Measurements from ENCODE around the gene GPR78.

GPR78 gene

DNA sequence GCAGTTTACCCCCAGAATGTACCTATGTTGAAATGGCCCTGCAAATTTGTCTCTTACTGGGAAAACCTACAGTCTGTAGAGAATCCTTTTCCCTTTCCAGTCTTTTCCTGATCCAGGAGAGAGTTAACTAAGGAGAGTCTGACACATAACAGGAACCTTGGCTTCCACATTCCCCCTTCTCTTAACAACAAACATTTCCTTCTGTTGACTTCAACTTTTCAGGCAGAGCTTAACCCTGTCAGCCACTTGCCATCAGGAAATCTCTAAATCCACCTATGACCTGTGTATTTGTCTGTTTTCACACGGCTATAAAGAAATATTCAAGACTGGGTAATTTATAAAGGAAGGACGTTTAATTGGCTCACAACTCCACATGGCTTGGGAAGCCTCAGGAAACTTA lies 45.6 kb upstream of the GPR78 start:
- H3K4me1 ChIP-seq (ENCODE audit: control insufficient read depth, insufficient read depth, low read depth, low read length), result peaks cover 11% of the 10 kb centered on the region
- H3K27ac ChIP-seq (ENCODE audit: low read length, poor library complexity, severe bottlenecking), result no peak overlapping the region
- H3K18ac ChIP-seq (ENCODE audit: low read depth in 1 of 2, low read length in 2 of 2), result no peak overlapping the region
- no peaks in the 10 kb centered on the region for H3K9me3 ChIP-seq (ENCODE audit: control insufficient read depth, low read length)
- no peaks in the 10 kb centered on the region for H3K36me3 ChIP-seq (ENCODE audit: control insufficient read depth in 1 of 2, insufficient read depth in 2 of 2, low read depth in 1 of 2, low read length in 2 of 2)
- WGBS, result 52% methylated on average over 2 of the region's 2 CpGs
- no peak overlapping the region for H3K14ac ChIP-seq (ENCODE audit: low read length in 2 of 2)
- H2BK120ac ChIP-seq (ENCODE audit: low read depth, low read length), result no peak overlapping the region
- no peak overlapping the region for H2BK15ac ChIP-seq (ENCODE audit: low read depth, poor library complexity, severe bottlenecking)
- H3K4me3 ChIP-seq (ENCODE audit: insufficient read depth in 1 of 2, low read depth in 1 of 2, low read length in 2 of 2), result no peak overlapping the region
- H3K9ac ChIP-seq (ENCODE audit: low read length), result peak overlapping the region; percentile 54
- H3K27me3 ChIP-seq (ENCODE audit: control insufficient read depth in 1 of 2, insufficient read depth in 1 of 2, low read length in 2 of 2), result no peaks in the 10 kb centered on the region
- no peak overlapping the region for H2BK12ac ChIP-seq (ENCODE audit: low read length in 2 of 2)
- H3K79me1 ChIP-seq (replicated peaks; ENCODE audit: low read length, poor library complexity, severe bottlenecking), result no peaks in the 10 kb centered on the region
- no peak overlapping the region for H4K91ac ChIP-seq (ENCODE audit: low read length)
- no peak overlapping the region for H2AFZ ChIP-seq (ENCODE audit: low read depth, low read length)
- H2BK5ac ChIP-seq (ENCODE audit: low read depth, low read length, poor library complexity, severe bottlenecking), result no peak overlapping the region
- H3K4ac ChIP-seq (ENCODE audit: low read depth in 1 of 2, low read length in 2 of 2), result no peak overlapping the region
- H4K8ac ChIP-seq (ENCODE audit: low read length), result no peak overlapping the region
- no peak for DNase-seq
- no peak overlapping the region for H3K23ac ChIP-seq (ENCODE audit: low read length in 2 of 2)
- H3K4me2 ChIP-seq (ENCODE audit: low read length, poor library complexity, severe bottlenecking), result no peak overlapping the region
- no peak overlapping the region for H2AK5ac ChIP-seq (ENCODE audit: low read length, severe bottlenecking)

DNA sequence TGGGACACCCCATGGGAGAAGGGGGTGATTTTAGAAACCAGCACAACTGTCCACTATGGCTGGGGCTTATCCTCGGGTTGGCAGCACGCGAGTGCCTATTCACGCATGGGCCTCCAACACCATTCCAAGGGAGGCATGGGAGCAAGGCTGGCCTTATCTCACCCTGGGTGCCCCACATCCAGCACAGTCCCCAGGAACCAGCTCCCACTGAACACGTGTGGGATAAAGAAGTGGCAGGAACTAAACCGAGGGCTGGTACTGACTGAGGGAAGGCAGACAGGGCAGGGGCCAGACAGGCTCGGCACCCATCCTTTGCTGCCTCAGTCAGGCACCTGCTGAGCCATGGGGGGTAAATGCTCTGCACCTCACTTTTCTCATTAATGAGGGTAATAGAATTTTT lies 43.7 kb upstream of the GPR78 start:
- Histone ChIP-seq H3K27ac (ENCODE audit: low read length, poor library complexity, severe bottlenecking) (no peak overlapping the region), H3K27me3 (ENCODE audit: control insufficient read depth in 1 of 2, insufficient read depth in 1 of 2, low read length in 2 of 2) (no peaks in the 10 kb centered on the region), H4K91ac (ENCODE audit: low read length) (peak overlapping the region; percentile 25), H3K4me1 (ENCODE audit: control insufficient read depth, insufficient read depth, low read depth, low read length) (peaks cover 11% of the 10 kb centered on the region), H3K9ac (ENCODE audit: low read length) (peak overlapping the region; percentile 52), H3K23ac (ENCODE audit: low read length in 2 of 2) (no peak overlapping the region), H3K14ac (ENCODE audit: low read length in 2 of 2) (peak overlapping the region in 1 of 2 experiments; percentile 3), H3K79me1 (replicated peaks; ENCODE audit: low read length, poor library complexity, severe bottlenecking) (no peaks in the 10 kb centered on the region), H4K8ac (ENCODE audit: low read length) (no peak overlapping the region), H3K18ac (ENCODE audit: low read depth in 1 of 2, low read length in 2 of 2) (no peak overlapping the region), H2BK120ac (ENCODE audit: low read depth, low read length) (no peak overlapping the region), H3K4me2 (ENCODE audit: low read length, poor library complexity, severe bottlenecking) (no peak overlapping the region), H3K36me3 (ENCODE audit: control insufficient read depth in 1 of 2, insufficient read depth in 2 of 2, low read depth in 1 of 2, low read length in 2 of 2) (no peaks in the 10 kb centered on the region), H2BK5ac (ENCODE audit: low read depth, low read length, poor library complexity, severe bottlenecking) (no peak overlapping the region), H2AFZ (ENCODE audit: low read depth, low read length) (no peak overlapping the region), H2BK12ac (ENCODE audit: low read length in 2 of 2) (no peak overlapping the region), H2BK15ac (ENCODE audit: low read depth, poor library complexity, severe bottlenecking) (no peak overlapping the region), H3K9me3 (ENCODE audit: control insufficient read depth, low read length) (no peaks in the 10 kb centered on the region), H3K4ac (ENCODE audit: low read depth in 1 of 2, low read length in 2 of 2) (no peak overlapping the region), H2AK5ac (ENCODE audit: low read length, severe bottlenecking) (peak overlapping the region; percentile 14), H3K4me3 (ENCODE audit: insufficient read depth in 1 of 2, low read depth in 1 of 2, low read length in 2 of 2) (no peak overlapping the region)
- DNase-seq, result no peak
- 94% methylated on average over 7 of the region's 7 CpGs for WGBS

DNA sequence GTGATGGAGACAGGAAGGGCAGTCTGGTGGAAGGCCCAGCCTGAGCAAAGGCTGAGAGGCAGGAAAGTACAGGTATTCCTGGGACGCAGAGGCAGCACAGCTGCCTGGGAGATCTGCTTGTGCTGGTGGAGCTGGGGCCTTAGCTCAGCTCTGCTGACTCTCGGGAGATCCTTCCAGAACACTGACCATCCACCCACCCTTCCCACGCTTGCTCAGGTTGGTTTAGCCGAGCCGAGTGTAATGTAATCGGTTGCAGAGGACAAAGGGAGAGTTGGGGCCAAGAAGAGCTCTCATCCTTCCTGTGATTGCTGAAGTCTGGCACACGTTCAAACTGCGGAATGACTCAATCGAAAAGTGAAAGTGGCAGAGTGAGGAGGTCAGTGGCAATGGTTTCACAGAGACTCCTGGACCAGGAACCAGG lies 43.1 kb upstream of the GPR78 start:
- H2BK120ac ChIP-seq (ENCODE audit: low read depth, low read length), result no peak overlapping the region
- H3K9ac ChIP-seq (ENCODE audit: low read length), result peak overlapping the region; percentile 52
- peak; percentile 86 for DNase-seq
- H3K27ac ChIP-seq (ENCODE audit: low read length, poor library complexity, severe bottlenecking), result no peak overlapping the region
- no peak overlapping the region for H2BK5ac ChIP-seq (ENCODE audit: low read depth, low read length, poor library complexity, severe bottlenecking)
- H3K23ac ChIP-seq (ENCODE audit: low read length in 2 of 2), result no peak overlapping the region
- H3K79me1 ChIP-seq (replicated peaks; ENCODE audit: low read length, poor library complexity, severe bottlenecking), result no peaks in the 10 kb centered on the region
- no peak overlapping the region for H2AFZ ChIP-seq (ENCODE audit: low read depth, low read length)
- no peak overlapping the region for H4K8ac ChIP-seq (ENCODE audit: low read length)
- no peak overlapping the region for H3K4me2 ChIP-seq (ENCODE audit: low read length, poor library complexity, severe bottlenecking)
- no peak overlapping the region for H3K4ac ChIP-seq (ENCODE audit: low read depth in 1 of 2, low read length in 2 of 2)
- no peaks in the 10 kb centered on the region for H3K9me3 ChIP-seq (ENCODE audit: control insufficient read depth, low read length)
- no peak overlapping the region for H3K14ac ChIP-seq (ENCODE audit: low read length in 2 of 2)
- H2BK15ac ChIP-seq (ENCODE audit: low read depth, poor library complexity, severe bottlenecking), result no peak overlapping the region
- WGBS, result 71% methylated on average over 7 of the region's 9 CpGs
- H3K36me3 ChIP-seq (ENCODE audit: control insufficient read depth in 1 of 2, insufficient read depth in 2 of 2, low read depth in 1 of 2, low read length in 2 of 2), result no peaks in the 10 kb centered on the region
- no peak overlapping the region for H4K91ac ChIP-seq (ENCODE audit: low read length)
- H3K27me3 ChIP-seq (ENCODE audit: control insufficient read depth in 1 of 2, insufficient read depth in 1 of 2, low read length in 2 of 2), result no peaks in the 10 kb centered on the region
- peak overlapping the region; percentile 22 to 24 for H3K18ac ChIP-seq (ENCODE audit: low read depth in 1 of 2, low read length in 2 of 2)
- H2BK12ac ChIP-seq (ENCODE audit: low read length in 2 of 2), result no peak overlapping the region
- peak overlapping the region in 1 of 2 experiments; percentile 2 for H3K4me3 ChIP-seq (ENCODE audit: insufficient read depth in 1 of 2, low read depth in 1 of 2, low read length in 2 of 2)
- H2AK5ac ChIP-seq (ENCODE audit: low read length, severe bottlenecking), result no peak overlapping the region
- H3K4me1 ChIP-seq (ENCODE audit: control insufficient read depth, insufficient read depth, low read depth, low read length), result peaks cover 11% of the 10 kb centered on the region

DNA sequence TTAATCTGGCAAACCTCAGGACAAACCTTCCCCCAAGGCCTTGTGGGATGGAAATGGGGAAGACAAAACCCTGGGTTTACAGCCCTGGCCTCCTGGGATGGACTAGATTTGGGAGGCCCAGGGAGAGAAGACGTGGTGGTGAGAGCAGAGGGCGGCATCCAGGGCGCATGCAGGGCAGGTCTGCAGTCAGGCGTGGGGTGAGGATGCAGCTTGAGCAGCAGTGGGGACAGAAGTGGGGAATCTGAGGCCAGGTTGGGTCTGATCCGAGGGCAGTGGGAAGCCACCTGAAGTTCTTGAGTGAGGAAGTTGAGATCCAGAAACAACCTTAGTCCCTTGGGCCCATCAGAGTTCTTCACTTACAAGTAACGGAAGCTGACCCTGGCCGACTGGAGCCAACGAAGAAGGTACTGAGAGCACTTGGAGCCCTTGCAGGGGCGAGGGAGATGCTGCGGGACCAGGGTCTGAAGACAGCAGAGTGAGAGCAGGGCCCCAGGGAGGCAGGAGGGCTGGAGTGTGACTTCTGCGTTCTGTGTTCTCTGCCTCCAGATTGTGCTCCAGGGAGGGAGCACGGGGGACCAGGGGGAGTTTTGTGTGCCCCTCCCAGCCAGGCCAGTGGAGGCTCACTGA lies 42.0 kb upstream of the GPR78 start:
- Histone ChIP-seq H3K14ac (ENCODE audit: low read length in 2 of 2) (no peak overlapping the region), H3K27me3 (ENCODE audit: control insufficient read depth in 1 of 2, insufficient read depth in 1 of 2, low read length in 2 of 2) (no peaks in the 10 kb centered on the region), H4K8ac (ENCODE audit: low read length) (no peak overlapping the region), H2BK5ac (ENCODE audit: low read depth, low read length, poor library complexity, severe bottlenecking) (no peak overlapping the region), H3K79me1 (replicated peaks; ENCODE audit: low read length, poor library complexity, severe bottlenecking) (no peaks in the 10 kb centered on the region), H3K4me2 (ENCODE audit: low read length, poor library complexity, severe bottlenecking) (no peak overlapping the region), H3K4me3 (ENCODE audit: insufficient read depth in 1 of 2, low read depth in 1 of 2, low read length in 2 of 2) (no peak overlapping the region), H3K4ac (ENCODE audit: low read depth in 1 of 2, low read length in 2 of 2) (no peak overlapping the region), H2BK120ac (ENCODE audit: low read depth, low read length) (no peak overlapping the region), H4K91ac (ENCODE audit: low read length) (no peak overlapping the region), H3K27ac (ENCODE audit: low read length, poor library complexity, severe bottlenecking) (no peak overlapping the region), H2AFZ (ENCODE audit: low read depth, low read length) (no peak overlapping the region), H2BK12ac (ENCODE audit: low read length in 2 of 2) (no peak overlapping the region), H3K4me1 (ENCODE audit: control insufficient read depth, insufficient read depth, low read depth, low read length) (peaks cover 12% of the 10 kb centered on the region), H3K36me3 (ENCODE audit: control insufficient read depth in 1 of 2, insufficient read depth in 2 of 2, low read depth in 1 of 2, low read length in 2 of 2) (no peaks in the 10 kb centered on the region), H3K9ac (ENCODE audit: low read length) (no peak overlapping the region), H3K18ac (ENCODE audit: low read depth in 1 of 2, low read length in 2 of 2) (no peak overlapping the region), H3K23ac (ENCODE audit: low read length in 2 of 2) (no peak overlapping the region), H2AK5ac (ENCODE audit: low read length, severe bottlenecking) (no peak overlapping the region), H2BK15ac (ENCODE audit: low read depth, poor library complexity, severe bottlenecking) (no peak overlapping the region), H3K9me3 (ENCODE audit: control insufficient read depth, low read length) (no peaks in the 10 kb centered on the region)
- no peak for DNase-seq
- WGBS, result 76% methylated on average over 12 of the region's 12 CpGs
